Panc1 (cell line): ENCODE results near the gene ADAMTS16.

Experiments
- CTCF ChIP-seq: fragments of 450-650 bp; IDR thresholded peaks from 2 replicates; pipeline ENCODE4 v1.5.1; 2017; ENCODE audit warnings: mild to moderate bottlenecking
- POLR2AphosphoS5 ChIP-seq: IDR thresholded peaks from 2 replicates; pipeline ENCODE4 v1.6.1; 2012; ENCODE audit warnings: mild to moderate bottlenecking, low read depth, low read length, moderate library complexity

DNA sequence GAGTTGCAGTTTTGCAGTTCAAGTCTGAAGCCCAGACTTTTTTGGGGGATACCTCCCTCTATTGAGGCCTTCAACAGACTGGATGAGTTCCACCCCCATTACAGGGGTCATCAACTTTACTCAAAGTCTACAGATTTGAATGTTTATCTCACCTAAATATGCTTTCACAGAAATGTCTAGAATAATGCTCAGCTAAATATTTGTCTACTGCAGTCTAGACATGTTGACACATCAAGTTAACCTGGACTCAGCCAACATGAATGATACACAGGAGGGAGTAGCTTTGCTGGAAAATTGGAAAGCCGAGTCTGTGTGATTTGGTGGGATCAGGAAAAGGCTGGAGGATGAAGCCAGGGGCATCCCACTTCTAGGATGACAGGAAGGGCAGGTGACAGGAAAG, 154.3 kb downstream of the ADAMTS16 start:
- TF ChIP-seq CTCF (no peak), POLR2AphosphoS5 (no peak)
